Hepatocyte (in vitro differentiated cells): ENCODE results near the gene EFHD2. TPM values are rescaled to one million over a fixed set of nuclear protein-coding genes. Genes with fewer than 3 reads are reported as not detected.

Experiments used
- DNase-seq: peaks from one replicate; pipeline ENCODE4 v3.0.0-alpha.2; 2016; ENCODE audit warnings: low spot score
- H2AFZ ChIP-seq: fragments of 200-600 bp; sonication (generic); 2 replicates; pipeline ENCODE4 v1.6.0; 2016; ENCODE audit warnings: antibody characterized with exemption, mild to moderate bottlenecking
- H3K27ac ChIP-seq: fragments of 200-600 bp; sonication (generic); 2 replicates; pipeline ENCODE4 v1.5.1; 2016; ENCODE audit warnings: mild to moderate bottlenecking
- H3K27me3 ChIP-seq: fragments of 200-600 bp; sonication (generic); 2 replicates; pipeline ENCODE4 v1.6.1; 2016
- H3K36me3 ChIP-seq: fragments of 200-600 bp; sonication (generic); replicated peaks from 2 replicates; pipeline ENCODE4 v1.5.1; 2016; ENCODE audit warnings: low read depth; ENCODE audit not compliant: insufficient read depth
- H3K4me1 ChIP-seq: fragments of 200-600 bp; sonication (generic); 2 replicates; pipeline ENCODE4 v1.5.1; 2016; ENCODE audit warnings: mild to moderate bottlenecking, moderate library complexity; ENCODE audit not compliant: insufficient read depth
- H3K4me2 ChIP-seq: fragments of 200-600 bp; sonication (generic); 2 replicates; pipeline ENCODE4 v1.6.0; 2016
- H3K4me3 ChIP-seq: fragments of 200-600 bp; sonication (generic); 2 replicates; pipeline ENCODE4 v1.5.1; 2016; ENCODE audit warnings: mild to moderate bottlenecking
- H3K79me2 ChIP-seq: fragments of 200-600 bp; sonication (generic); 2 replicates; pipeline ENCODE4 v1.6.0; 2017; ENCODE audit warnings: mild to moderate bottlenecking
- H3K9me2 ChIP-seq: fragments of 200-600 bp; sonication (generic); replicated peaks from 2 replicates; pipeline ENCODE4 v1.6.0; 2017; ENCODE audit warnings: mild to moderate bottlenecking; ENCODE audit not compliant: insufficient read depth
- H3K9me3 ChIP-seq: fragments of 200-600 bp; sonication (generic); 2 replicates; pipeline ENCODE4 v1.5.1; 2016; ENCODE audit warnings: low read depth, mild to moderate bottlenecking
- H4K20me1 ChIP-seq: fragments of 200-600 bp; sonication (generic); 2 replicates; pipeline ENCODE4 v1.6.0; 2016; ENCODE audit warnings: mild to moderate bottlenecking; ENCODE audit not compliant: insufficient read depth, poor library complexity, severe bottlenecking
- CTCF ChIP-seq: fragments of 200-600 bp; sonication (generic); IDR thresholded peaks from 2 replicates; pipeline ENCODE4 v1.5.1; 2016; ENCODE audit warnings: antibody characterized with exemption, mild to moderate bottlenecking; ENCODE audit not compliant: poor library complexity
- EZH2 ChIP-seq: fragments of 200-600 bp; sonication (generic); IDR thresholded peaks from 2 replicates; pipeline ENCODE4 v1.6.1; 2016; ENCODE audit warnings: antibody characterized with exemption, mild to moderate bottlenecking, borderline replicate concordance
- EZH2phosphoT487 ChIP-seq: fragments of 200-600 bp; sonication (generic); IDR thresholded peaks from one replicate; pipeline ENCODE4 v1.6.1; 2018; ENCODE audit warnings: antibody characterized with exemption, mild to moderate bottlenecking, low read depth, moderate library complexity; ENCODE audit not compliant: unreplicated experiment, severe bottlenecking
- WGBS: methylation state at CpG from one replicate; pipeline ENCODE4 v1.1.6; 2016; ENCODE audit warnings: low lambda C conversion rate; ENCODE audit errors: missing lambda C conversion rate; 5-methylcytosine and 5-hydroxymethylcytosine counted together
- polyA plus RNA-seq: library from polyadenylated mRNA; unstranded; fragments of >200 nt; fragmentation: Nextera tagmentation; extraction: Ambion mirVana; gene quantifications from 2 replicates; pipeline ENCODE4 v1.2.1, GENCODE V29; 2016
- total RNA-seq: library from RNA; depleted of rRNA; stranded (reverse); fragments of >200 nt; gene quantifications from 2 replicates; pipeline ENCODE4 v1.2.3, GENCODE V29; 2014

The EFHD2 gene
- total and polyA plus RNA-seq, 2 experiments from 2014 or later: 34.4 to 63.7 TPM

GRCh38 chr1:15410223-15410883, 665 bp downstream of the EFHD2 start:
- WGBS: 6% methylated on average over 13 of the region's 53 CpGs
- Histone ChIP-seq H3K27ac (no peak overlapping the region), H2AFZ (peak overlapping the region; percentile 65)

GRCh38 chr1:15410884-15411245, 1.2 kb downstream of the EFHD2 start:
- TF ChIP-seq CTCF (no peak), EZH2phosphoT487 (no peak), EZH2 (no peak)
- H3K79me2 ChIP-seq: peaks cover 40% of the 10 kb centered on the region
- H3K4me3 ChIP-seq: peak overlapping the region; percentile 88
- H3K9me2 ChIP-seq: no peaks in the 10 kb centered on the region
- H3K27ac ChIP-seq: no peak overlapping the region
- no peaks in the 10 kb centered on the region for H3K36me3 ChIP-seq
- no peaks in the 10 kb centered on the region for H3K27me3 ChIP-seq
- H2AFZ ChIP-seq: peak overlapping the region; percentile 65
- no peak for DNase-seq
- 30% methylated on average over 3 of the region's 11 CpGs for WGBS
- H3K4me2 ChIP-seq: peak overlapping the region; percentile 100
- peaks cover 9% of the 10 kb centered on the region for H3K4me1 ChIP-seq
- H3K9me3 ChIP-seq: no peaks in the 10 kb centered on the region
- peaks cover 6% of the 10 kb centered on the region for H4K20me1 ChIP-seq

More at GRCh38 chr1:15410223-15410883, 665 bp downstream of the EFHD2 start:
- no peaks in the 10 kb centered on the region for H3K9me3 ChIP-seq
- H3K4me1 ChIP-seq: peaks cover 7% of the 10 kb centered on the region
- no peaks in the 10 kb centered on the region for H3K9me2 ChIP-seq
- H3K79me2 ChIP-seq: peaks cover 36% of the 10 kb centered on the region
- no peak for DNase-seq
- peaks cover 6% of the 10 kb centered on the region for H4K20me1 ChIP-seq
- no peak for TF ChIP-seq CTCF
- H3K27me3 ChIP-seq: no peaks in the 10 kb centered on the region
- H3K4me3 ChIP-seq: peak overlapping the region; percentile 88
- H3K36me3 ChIP-seq: no peaks in the 10 kb centered on the region
- H3K4me2 ChIP-seq: peak overlapping the region; percentile 100

- Histone ChIP-seq H3K79me2 (peaks cover 40% of the 10 kb centered on the region), H3K4me1 (peaks cover 14% of the 10 kb centered on the region), H3K36me3 (no peaks in the 10 kb centered on the region), H3K9me2 (no peaks in the 10 kb centered on the region), H3K27ac (no peak overlapping the region), H4K20me1 (peaks cover 6% of the 10 kb centered on the region), H3K4me3 (no peak overlapping the region), H3K4me2 (peak overlapping the region; percentile 100), H2AFZ (no peak overlapping the region), H3K27me3 (no peaks in the 10 kb centered on the region), H3K9me3 (no peaks in the 10 kb centered on the region)
- WGBS: 72% methylated on average over 12 of the region's 12 CpGs
- DNase-seq: no peak
- TF ChIP-seq EZH2: no peak
- TF ChIP-seq CTCF: no peak
- no peak for TF ChIP-seq EZH2phosphoT487
Measured at GRCh38 chr1:15411593-15412137, 2.0 kb downstream of the EFHD2 start.
